ENCODE measurements around the gene TBC1D19.

TBC1D19 gene

DNA sequence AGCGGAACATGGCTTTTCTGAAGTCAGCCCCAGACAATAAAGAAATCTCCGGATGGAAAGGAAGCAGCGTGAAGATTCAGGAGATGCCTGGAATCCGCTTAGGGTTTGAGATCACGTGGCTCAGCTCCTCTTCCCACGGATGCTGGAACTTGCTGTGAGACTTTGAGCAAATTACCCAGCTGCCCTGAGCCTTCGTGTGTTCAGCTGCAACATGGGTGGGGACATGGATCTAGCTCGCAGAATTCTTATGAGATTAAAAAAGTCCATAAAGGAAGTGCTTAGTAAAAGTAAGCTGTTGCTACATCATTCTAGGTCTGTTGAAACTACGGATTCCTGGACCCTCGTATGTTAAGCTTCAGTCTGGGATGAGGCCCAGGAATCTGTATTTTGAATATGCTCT is 221.0 kb downstream of the TBC1D19 start:
- no peaks in the 10 kb centered on the region for H3K9me3 ChIP-seq (ENCODE audit: low read length)
- no peak overlapping the region for H3K4me3 ChIP-seq (ENCODE audit: low read depth, low read length, poor library complexity, severe bottlenecking)
- H3K9ac ChIP-seq (ENCODE audit: low read length), result no peak overlapping the region
- H3K9me2 ChIP-seq (ENCODE audit: low read depth, low read length), result no peaks in the 10 kb centered on the region
- H2AFZ ChIP-seq (ENCODE audit: low read length), result no peak overlapping the region
- no peaks in the 10 kb centered on the region for H4K20me1 ChIP-seq (ENCODE audit: insufficient read depth, low read length)
- peaks cover 9% of the 10 kb centered on the region for H3K4me1 ChIP-seq (ENCODE audit: insufficient read depth, low read length, severe bottlenecking)
- no peak overlapping the region for H3K27ac ChIP-seq (ENCODE audit: low read depth, low read length, poor library complexity, severe bottlenecking)
- H3K36me3 ChIP-seq (ENCODE audit: insufficient read depth, low read length), result no peaks in the 10 kb centered on the region
- H3F3A ChIP-seq (ENCODE audit: insufficient read depth, low read length), result no peaks in the 10 kb centered on the region
- no peak overlapping the region for H3K4me2 ChIP-seq (ENCODE audit: low read length)
- no peaks in the 10 kb centered on the region for H3K27me3 ChIP-seq (ENCODE audit: insufficient read depth, low read length)
- H3K79me2 ChIP-seq (ENCODE audit: insufficient read depth, low read length), result no peaks in the 10 kb centered on the region
- TF ChIP-seq EZH2 (IDR thresholded peaks at IDR 0.05; ENCODE audit: borderline replicate concordance, low read length), result no peak
- TF ChIP-seq, protein P1, sequence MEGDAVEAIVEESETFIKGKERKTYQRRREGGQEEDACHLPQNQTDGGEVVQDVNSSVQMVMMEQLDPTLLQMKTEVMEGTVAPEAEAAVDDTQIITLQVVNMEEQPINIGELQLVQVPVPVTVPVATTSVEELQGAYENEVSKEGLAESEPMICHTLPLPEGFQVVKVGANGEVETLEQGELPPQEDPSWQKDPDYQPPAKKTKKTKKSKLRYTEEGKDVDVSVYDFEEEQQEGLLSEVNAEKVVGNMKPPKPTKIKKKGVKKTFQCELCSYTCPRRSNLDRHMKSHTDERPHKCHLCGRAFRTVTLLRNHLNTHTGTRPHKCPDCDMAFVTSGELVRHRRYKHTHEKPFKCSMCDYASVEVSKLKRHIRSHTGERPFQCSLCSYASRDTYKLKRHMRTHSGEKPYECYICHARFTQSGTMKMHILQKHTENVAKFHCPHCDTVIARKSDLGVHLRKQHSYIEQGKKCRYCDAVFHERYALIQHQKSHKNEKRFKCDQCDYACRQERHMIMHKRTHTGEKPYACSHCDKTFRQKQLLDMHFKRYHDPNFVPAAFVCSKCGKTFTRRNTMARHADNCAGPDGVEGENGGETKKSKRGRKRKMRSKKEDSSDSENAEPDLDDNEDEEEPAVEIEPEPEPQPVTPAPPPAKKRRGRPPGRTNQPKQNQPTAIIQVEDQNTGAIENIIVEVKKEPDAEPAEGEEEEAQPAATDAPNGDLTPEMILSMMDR (IDR thresholded peaks at IDR 0.05; ENCODE audit: low read length), result no peak
